ENCODE data around the gene CLRN2.
"Not testable (repeated sequence)": the region's sequence is repeated elsewhere in the genome, so short reads cannot be mapped to it uniquely, and the experiment has no call there.

CLRN2 gene

DNA sequence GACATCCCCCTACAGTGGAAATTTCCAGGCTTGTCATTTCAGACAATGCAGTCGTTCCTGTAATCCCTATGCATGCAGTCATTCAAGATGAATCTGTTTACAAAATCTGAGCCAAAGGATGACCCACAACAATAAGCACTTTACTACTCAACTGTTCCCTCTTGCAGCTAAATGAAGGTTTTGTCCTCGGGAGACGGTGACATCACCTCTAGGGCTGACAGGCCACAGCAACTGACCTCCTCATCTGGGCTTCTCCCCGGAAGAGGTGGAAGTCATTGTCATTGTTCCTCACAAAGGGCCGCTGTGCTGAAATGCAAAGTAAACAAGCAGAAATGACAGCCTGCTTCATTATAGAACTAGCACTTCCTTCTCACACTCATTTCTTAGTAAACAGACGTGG is 29.2 kb downstream of the CLRN2 start:
- DNase-seq (ENCODE audit: low read depth in 3 of 3, low spot score in 1 of 3) = no peak

DNA sequence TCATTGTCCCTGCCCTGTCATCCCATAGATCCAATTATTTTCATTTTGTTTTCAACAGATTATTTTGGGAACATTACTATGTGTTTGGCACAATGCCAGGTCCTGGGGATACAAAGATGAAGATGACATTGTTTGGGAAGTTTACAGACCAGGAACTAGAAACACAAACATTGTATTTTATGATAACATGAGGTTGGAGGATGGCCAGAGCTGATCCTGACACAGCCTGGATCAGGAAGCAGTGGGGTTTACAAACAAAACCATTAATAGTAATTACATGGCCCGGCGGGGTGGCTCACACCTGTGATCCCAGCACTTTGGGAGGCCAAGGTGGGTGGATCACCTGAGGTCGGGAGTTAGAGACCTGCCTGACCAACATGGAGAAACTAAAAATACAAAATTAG is 29.9 kb downstream of the CLRN2 start:
- no peak for DNase-seq (ENCODE audit: low read depth in 3 of 3, low spot score in 1 of 3)

DNA sequence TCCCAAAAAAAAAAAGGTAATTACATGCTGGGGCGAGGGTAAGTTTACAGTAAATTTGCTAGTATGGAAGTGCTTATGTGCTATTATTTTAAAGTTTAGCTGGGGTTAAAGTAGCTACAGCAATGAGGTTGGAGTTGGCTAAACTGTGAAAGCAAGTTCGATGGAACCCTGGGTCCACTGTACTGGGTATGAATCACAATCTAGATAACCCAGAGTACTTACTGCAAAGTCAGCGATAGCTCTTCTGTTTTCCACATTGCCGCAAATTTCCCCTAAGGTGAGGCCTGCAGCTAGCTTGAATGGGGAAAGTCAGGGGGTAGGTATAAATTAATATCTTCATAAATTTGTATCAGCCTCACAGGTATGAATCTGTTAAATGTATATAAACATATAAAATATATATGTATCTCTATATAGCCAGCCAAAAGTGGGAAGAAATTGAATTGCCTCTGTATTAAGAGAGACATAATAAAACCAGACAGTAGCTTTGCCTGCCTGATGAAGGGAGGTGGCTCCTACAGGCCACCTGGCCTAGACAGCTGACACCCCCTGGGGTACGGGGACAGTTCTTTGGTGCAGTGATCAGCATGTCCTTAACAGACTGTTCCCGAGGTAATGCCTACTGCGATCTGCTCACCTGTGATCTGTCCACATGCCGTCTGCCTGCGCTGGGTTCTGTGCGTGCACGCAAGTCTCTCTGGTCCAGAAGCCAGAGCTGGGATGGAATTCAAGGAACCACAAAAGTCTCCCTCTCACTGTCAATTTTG is 30.6 kb downstream of the CLRN2 start:
- no peak for DNase-seq (ENCODE audit: low read depth in 3 of 3, low spot score in 1 of 3)

DNA sequence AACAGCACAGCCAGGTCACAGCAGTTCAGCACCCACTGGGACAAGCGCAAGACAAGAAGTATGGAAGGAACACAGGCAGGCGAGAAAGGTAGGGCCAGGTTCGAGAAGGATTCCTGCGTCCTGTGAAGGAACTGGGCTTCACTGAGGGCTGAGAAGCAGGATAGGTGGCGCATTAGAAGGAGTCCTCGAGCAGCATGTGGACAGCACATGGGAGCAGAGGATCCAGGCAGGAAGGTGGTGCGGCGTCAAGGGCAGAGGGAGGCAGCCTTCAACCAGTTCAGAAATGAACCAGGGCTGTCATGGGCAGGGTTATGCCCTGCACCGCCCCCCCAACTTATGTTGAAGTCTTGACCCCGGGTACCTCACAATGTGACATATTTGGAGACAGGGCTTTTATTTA is 31.3 kb downstream of the CLRN2 start:
- no peak for DNase-seq (ENCODE audit: low read depth in 3 of 3, low spot score in 1 of 3)

DNA sequence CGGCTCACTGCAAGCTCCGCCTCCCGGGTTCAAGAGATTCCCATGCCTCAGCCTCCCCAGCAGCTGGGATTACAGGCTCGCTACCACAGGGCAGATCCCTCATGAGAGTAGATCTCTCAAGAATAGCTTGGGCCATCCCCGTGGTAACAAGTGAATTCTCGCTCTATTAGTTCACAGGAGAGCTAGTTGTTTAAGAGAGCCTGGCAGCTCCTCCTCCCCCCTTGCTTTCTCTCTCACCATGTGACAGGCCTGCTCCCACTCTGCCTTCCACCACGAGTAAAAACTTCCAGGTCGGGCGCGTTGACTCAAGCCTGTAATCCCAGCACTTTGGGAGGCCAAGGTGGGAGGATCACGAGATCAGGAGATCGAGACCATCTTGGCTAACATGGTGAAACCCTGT is 31.7 kb downstream of the CLRN2 start:
- DNase-seq (ENCODE audit: low read depth in 3 of 3, low spot score in 1 of 3) = no peak

DNA sequence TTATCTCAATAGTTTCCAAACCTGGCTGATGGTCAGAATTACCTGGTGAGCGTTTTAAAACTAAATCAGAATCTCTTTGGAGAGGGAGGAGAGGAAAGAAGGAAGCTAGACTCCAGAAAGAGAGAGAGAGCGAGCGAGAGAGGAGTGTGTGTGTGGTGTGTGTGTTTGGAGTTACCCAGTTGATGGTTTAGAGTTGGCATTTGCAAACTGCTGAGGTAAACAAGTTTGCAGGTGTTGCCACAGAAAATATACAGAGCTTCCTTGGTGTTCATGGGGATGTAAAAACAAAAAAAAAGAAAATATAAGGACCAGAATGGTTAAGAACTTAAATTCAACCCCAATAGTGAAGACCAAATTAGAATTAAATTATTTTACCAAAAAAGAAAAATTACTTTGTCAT is 35.6 kb downstream of the CLRN2 start:
- DNase-seq (ENCODE audit: low read depth in 3 of 3, low spot score in 1 of 3) = no peak

DNA sequence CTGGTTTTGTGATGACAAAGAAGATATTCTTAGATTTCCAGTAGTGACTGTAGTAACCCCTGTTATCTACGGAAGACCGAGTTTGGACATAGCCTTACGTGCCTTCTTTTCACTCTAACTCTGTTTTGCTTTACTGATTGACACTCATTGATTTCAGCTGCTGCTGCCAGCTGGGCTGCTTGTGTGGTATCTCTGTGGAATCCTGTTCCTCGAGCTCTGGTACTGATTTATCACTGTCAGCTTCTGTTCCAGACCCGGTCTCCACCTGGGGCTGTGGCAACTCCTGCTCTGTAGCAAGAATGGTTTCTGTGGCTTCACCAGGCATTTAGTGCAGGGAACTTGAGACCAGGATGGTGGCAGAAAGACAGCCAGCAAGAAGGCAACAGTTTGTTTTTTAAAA is 37.5 kb downstream of the CLRN2 start:
- no peak for DNase-seq (ENCODE audit: low read depth in 3 of 3, low spot score in 1 of 3)

DNA sequence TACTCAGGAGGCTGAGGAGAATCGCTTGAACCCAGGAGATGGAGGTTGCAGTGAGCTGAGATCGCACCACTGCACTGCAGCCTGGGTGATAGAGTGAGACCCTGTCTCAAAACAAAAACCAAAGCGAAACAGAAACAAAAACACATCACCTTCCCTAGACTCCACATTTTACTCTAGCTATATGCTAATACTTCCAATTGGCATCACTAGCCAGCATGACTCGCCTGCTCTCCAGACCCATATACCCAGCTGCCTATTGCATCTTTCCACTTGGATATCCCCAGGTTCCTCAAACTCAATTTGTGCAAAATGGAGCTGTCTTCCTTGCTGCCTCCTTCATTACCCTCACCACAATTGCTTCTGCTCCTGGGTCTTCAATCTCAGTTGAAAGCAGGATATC is 39.6 kb downstream of the CLRN2 start:
- DNase-seq (ENCODE audit: low read depth in 3 of 3, low spot score in 1 of 3) = no peak

DNA sequence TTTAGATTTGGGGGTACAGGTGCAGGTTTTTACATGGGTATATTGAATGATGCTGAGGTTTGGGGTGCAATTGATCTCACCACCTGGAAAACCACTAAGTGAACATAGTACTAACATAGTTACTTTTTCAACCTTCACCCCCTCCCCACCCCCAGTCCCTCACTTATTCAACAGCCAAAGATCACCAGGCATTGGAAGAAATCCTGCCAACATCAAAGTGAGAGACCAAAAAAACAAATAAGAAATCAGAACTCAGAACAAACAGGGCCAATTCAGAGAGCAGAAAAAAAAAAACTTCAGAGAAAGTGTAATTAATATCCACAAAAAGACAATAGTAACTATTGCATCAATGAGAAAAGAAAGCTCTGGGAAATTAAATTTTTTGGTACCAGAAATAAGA is 41.5 kb downstream of the CLRN2 start:
- DNase-seq (ENCODE audit: low read depth in 3 of 3, low spot score in 1 of 3) = no peak

DNA sequence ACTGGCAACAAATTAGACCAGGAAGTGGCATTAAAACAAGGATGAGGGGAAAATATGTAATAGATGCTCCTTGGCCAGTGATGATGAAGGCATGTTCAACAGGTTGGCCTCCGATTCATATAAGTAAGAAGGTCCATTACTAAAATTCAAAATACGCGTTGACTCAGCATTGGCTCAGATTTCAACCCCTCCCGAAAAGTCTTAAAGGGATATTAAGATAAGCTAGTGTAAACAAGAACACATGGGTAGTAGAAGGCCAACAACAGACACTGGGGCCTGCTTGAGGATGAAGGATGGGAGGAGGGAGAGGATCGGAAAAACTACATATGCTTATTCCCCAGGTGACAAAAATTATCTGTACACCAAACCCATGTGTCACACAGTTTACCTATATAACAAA is 42.9 kb downstream of the CLRN2 start:
- DNase-seq (ENCODE audit: low read depth in 3 of 3, low spot score in 1 of 3) = no peak

DNA sequence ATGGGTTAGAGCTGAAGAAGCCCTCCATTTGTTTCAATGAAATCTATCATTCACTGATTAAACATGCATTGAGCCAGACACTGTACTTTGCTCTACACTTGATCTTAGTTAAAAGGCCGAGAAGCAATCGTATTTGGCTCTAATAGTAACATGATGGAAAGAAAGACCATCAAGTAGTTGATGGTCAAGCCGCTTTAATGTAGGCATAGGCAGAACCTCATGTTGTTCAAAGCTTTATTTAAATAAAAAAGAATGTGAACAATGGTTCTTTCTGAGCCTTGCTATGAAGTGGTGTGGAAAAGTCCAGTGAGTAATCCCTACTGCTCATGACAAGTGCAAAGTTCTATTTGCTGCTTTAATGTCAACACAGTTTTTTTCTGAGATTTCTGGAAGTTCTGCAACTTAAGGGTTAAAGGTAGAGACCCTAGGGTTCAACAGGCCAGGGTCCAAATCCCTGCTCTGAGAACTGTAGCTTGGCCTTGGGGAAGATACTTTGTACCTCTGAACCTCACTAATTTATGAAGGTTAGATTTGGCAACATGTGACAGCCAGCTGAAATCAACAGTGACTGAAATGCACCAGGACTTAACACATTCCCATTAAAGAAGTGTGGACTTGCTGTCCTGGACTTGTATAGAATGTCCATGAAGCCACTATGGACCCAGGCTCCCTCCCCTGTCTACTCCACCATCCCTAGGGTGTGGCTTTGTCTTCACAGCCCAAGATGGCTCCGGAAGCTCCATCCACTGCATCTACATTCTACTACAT is 44.2 kb downstream of the CLRN2 start:
- DNase-seq (ENCODE audit: low read depth in 3 of 3, low spot score in 1 of 3) = no peak

DNA sequence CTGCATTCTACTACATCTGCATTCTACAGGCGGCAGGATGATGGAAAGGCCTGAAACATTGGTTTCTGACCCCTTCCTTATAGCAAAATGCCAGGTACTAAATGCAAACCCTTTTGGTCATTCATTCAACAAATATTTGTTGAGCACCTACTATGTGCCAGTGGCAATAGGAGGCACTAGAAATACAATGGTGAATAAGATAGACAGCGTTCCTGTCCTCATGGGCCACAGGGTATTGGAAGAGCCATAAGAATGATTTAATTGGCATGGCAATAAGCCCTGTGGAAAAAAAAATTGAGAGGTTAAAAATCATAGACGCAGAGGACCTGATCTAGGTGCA is 44.7 kb downstream of the CLRN2 start:
- no peak for DNase-seq (ENCODE audit: low read depth in 3 of 3, low spot score in 1 of 3)

DNA sequence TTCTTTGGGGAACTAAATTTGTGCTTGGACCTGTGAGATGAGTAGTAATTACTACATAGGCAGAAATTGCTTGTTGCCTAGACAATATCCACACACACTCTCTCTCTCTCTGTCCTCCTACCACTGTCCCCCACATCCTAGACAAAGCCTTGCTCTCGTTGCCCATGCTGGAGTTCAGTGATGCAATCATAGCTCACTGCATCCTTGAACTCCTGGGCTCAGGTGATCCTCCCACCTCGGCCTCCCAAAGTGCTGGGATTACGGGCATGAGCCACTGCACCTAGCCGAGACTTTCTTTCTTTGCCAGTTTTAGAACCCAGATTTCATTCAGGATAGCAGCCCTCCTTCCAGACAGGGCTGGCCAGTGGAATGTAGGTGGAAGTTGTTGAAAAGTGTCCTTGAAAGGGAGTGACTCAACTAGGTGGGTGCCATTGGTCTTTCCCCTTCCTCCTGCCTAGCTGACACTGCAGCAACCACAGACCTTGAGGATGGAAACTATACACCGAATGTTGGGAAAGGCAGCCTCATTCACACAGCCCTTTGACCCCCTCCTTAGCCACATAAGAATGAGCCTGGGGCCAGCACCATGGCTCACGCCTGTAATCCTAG is 45.2 kb downstream of the CLRN2 start:
- DNase-seq (ENCODE audit: low read depth in 3 of 3, low spot score in 1 of 3) = no peak

DNA sequence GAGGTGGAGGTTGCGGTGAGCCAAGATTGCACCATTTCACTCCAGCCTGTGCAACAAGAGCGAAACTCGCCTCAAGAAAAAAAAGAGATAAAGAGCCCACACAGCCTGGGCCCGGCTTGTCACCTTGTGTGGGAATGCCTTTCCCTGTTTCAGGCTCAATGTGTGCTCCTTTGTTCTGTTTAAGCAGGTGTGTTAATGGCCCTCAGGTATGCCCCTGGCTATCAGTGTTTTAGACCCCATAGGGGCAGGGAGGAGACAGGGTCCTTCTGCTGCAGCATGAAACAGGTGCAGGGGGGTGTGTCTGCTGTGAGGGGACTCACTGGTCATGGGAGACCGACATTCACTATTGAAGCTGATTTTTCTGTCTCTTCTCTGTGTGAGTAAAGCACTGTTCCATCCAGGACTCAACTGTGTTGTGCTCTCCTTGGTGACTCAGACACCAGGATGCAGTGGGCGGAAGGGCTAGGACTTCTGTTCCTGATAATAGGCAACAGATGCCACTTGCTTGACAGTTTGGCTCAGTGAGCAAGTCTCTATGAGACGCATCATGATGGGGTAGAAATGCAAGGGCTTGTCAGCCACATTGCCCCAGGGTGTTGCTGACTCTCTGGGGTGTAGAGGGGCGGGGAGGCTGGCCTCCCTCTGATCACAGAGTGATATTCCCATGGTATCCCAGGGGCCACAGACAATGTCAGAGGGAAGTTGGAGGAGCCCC is 46.4 kb downstream of the CLRN2 start:
- DNase-seq (ENCODE audit: low read depth in 3 of 3, low spot score in 1 of 3) = no peak

DNA sequence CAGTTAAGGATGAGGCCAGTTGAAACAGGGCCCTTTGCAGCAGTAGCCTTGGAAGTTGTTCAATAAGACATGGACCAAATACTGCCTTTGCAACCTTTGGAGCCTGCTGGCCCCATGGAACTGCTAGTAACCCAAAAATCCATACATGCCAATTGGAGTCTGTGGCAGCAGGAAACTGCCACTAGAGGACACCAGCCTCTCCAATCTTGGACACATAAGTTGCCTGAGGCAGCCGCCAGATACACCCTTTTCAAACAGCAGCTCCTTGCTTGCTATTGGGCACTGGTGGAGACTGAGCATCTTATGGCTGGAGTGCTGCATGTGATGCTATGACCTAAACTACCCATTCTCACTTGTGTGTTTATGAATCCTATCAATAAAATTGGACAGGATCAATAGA is 47.2 kb downstream of the CLRN2 start:
- DNase-seq (ENCODE audit: low read depth in 3 of 3, low spot score in 1 of 3) = no peak

DNA sequence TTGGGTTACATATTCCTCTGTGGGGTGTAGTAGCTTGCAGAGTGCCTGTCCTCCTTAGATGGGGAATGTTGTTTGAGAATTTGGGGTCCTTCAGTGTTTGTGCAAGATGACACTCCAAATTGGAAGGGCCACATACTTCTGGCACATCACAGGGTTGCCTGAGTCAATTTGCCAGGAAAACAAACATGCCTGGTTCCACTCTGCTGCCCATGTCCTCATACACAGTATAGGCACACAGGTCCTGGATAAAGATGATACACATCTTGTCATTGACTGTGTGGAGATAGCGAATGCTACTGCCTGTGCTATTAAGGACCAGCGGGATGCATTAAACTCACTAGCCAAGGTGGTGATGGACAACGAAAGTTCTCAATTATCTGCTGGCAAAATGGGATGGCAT is 50.9 kb downstream of the CLRN2 start:
- no peak for DNase-seq (ENCODE audit: low read depth in 3 of 3, low spot score in 1 of 3)

DNA sequence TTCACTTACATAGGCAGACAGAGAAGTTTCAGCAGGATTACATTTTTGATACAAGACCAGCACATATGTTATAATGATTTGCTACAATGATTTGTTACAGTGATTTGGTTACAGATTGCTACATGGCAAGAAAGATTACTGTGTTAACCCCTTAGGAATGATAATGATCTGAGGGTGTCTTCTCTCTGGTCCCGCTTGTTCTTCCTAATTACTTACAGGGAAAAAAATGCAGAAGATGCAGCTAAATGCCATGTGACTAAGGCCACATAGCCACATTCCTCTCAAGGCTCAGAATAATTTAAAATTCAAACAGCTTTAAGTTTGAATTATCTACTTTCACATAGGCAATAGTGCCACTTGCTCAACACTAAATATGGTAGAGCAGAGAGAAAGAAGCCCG is 52.3 kb downstream of the CLRN2 start:
- no peak for DNase-seq (ENCODE audit: low read depth in 3 of 3, low spot score in 1 of 3)

DNA sequence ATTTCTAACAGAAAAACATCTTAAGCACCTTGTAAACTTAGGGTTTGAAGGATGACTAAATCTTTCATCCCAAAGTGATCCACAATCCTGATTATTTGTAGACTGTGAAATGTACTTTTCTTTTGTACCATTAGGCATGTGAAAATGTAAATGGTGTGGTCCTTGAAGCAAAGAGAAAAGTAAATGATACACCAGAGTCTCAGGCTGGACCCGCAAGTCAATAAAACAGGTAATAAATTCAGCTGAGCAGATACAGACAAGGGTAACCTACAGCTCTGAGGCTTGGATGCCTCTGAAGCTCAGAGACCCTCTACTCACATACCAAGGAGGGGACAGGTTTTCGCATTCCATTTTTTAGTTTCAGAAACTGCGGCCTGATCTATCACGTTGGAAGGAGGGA is 59.2 kb downstream of the CLRN2 start:
- DNase-seq (ENCODE audit: low read depth in 3 of 3, low spot score in 1 of 3) = no peak

DNA sequence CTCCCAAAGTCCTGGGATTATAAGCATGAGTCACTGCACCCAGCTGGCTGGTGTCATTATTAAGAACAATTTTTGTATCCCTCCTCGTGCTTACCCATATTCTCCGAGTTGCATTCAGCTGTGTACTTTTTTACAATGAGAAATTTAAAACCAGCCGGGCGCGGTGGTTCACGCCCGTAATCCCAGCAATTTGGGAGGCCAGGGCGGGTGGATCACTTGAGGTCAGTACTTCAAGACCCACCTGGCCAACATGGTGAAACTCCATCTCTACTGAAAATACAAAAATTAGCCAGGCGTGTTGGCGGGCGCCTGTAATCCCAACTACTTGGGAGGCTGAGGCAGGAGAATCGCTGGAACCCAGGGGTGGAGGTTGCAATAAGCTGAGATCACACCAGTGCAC is 60.2 kb downstream of the CLRN2 start:
- not testable (repeated sequence) for DNase-seq (ENCODE audit: low read depth in 3 of 3, low spot score in 1 of 3)

Measured in stimulated activated CD4-positive, alpha-beta T cell treated with anti-CD3 and anti-CD28 coated beads, TNF-alpha, amount 100 ng/mL, for 1 hour (primary cell).